Ammon's horn (tissue), 1 donor: ENCODE data around the gene ACSL3.

Experiments used
- DNase-seq: peaks from one replicate; pipeline ENCODE4 v3.0.0-alpha.2; 2016; ENCODE audit warnings: low spot score

ACSL3 gene

DNA sequence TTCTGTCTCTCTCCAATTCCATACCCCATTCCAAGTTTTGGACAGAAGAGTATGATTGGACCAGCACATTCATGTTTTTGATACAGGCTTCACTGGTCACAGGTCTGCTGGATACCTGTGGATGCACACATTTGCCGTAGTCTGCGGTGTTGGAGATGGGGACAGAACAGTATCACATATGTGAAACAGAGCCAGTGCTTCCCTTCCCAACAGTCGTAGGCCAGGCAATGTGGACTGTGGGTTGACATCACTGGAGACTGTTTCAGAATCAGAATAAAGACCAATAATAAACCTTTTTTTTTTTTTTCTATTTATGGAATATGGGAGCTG is 18.7 kb downstream of the ACSL3 start:
- no peak for DNase-seq

DNA sequence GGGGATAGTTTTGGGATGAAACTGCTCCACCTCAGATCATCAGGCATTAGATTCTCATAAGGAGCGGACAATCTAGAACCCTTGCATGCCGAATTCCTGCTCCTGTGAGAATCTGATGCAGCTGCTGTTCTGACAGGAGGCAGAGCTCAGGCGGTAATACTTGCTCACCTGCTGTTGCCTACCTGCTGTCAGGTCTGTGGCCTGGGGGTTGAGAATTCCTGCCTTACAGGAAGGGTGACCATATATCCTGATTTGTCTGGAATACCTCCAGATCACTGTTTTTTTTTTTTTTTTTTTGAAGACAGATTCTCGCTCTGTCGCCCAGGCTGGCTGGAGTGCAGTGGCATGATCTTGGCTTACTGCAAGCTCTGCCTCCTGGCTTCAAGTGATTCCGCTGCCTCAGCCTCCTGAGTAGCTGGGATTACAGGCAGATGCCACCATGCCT is 21.7 kb downstream of the ACSL3 start:
- DNase-seq: no peak

DNA sequence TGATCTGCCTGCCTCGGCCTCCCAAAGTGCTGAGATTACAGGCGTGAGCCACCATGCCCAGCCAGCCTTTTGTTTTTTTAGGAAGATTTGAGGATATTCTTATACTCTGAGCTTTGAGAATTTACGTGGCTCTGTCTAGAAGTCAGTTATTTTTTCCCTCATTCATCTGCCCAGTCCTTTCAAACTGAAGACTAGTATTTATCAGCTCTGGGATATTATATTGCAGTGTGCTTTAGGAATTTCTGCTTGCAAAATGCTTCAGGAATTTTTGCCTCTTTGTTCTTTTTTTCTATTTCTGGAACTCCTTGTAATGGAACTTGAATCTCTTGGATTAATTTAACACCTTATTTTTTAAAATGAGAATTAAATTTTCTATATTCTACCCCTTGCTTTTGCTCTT is 22.6 kb downstream of the ACSL3 start:
- no peak for DNase-seq

DNA sequence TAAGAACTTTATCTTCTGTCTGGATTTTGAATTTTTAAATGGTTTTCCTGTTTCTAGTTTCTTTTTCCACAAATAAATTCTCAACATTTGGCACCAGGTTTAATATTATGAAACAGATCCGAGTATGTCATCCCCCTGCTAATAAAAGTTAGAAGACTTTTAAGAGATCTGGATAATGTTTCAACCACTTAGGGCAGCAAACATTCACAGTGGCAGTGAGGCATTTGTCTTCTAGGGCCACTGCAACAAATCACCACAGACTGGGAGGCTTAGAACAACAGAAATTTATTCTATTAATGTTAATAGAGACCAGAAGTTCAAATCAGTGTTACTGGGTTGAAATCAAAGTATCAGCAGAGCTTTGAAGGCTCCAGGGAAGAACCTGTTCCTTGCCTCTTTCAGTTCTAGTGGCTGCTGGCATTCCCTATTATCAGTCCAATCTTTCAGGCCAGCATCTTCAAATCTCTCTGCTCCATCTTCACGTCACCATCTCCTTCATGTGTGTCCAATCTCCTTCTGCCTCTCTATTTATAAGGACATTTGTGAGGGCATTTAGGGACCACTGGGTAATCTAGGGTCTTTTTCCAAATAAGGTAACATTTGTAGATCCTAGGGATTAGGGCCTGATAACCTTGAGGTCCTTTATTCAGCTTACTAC is 23.4 kb downstream of the ACSL3 start:
- DNase-seq: no peak

DNA sequence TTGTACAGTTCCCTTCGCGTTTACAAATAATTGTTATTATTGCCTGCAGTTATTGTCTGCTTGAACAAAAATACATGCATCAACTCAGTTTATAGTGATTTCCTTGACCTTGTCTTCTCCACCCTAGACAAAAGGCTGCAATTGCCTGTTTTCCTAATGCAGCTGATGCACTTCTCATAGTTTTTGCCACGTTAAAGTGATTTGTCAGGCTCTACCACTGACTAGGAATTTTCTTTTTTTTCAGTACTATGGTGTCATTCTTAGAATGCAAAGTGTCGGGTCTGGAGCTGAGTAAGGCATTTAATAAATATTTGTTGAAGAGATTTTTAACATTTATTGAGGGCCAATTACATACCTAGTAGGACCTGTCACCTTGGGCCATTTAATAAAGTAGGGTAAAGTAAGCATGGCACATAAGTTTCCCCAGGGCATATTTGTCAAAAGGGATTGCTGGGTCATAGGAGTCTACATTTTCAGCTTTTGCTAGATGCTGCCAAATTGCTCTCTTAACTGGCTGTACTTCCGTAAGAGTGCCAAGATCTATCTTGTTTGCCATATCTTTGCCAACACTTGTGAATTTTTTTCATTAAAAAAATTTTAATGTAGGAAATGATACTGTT is 24.1 kb downstream of the ACSL3 start:
- no peak for DNase-seq

DNA sequence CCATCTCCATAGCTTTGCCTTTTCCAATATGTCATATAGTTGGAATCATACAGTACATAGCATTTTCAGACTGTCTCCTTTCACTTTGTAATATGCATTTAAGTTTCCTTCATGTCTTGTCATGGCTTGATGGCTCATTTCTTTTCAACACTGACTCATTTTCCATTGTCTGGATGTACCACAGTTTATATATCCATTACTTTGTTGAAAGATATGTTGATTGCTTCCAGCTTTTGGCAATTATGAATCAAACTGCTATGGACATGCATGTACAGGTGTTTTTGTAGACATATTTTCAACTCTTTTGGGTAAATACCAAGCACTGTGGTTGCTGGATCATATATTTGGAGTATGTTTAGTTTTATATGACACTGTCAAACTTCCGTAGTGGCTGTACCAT is 26.3 kb downstream of the ACSL3 start:
- DNase-seq: no peak

DNA sequence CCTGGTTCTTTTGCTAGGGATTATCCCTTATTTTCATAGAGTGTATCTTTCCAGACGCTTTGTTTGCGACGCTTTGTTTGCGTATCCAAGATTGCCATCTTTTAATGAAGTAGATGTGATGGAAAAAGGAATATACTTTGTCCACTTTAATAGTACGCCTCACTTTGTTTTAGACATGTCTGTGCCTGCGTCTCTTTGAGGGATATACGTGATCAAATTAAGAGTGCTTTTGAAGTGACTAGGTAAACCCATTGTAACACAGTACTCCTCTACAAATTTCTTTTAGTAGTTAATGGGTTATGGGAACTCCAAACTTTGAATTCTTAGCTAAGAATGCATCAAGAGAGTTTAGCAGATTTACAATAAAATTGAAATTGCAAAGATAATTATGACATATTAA is 27.9 kb downstream of the ACSL3 start:
- no peak for DNase-seq

DNA sequence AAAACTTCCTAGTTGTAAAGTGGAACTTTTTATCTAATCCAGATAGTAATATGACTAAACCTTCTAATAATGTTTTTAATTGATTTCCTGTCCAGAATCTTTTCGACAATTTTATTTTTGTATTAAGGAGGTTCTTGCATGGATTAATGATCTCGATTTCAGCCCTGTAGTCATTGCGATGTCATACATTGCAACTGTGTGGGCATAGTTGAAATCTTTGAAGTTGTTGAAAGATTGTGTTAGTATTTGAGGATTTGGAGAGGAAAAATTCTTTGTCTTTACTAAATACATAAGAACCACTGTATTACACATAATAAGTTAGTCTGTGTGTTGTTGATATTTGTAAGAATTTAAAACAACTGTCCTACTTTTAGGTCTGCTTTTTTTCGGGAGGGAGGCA is 31.1 kb downstream of the ACSL3 start:
- DNase-seq: no peak

DNA sequence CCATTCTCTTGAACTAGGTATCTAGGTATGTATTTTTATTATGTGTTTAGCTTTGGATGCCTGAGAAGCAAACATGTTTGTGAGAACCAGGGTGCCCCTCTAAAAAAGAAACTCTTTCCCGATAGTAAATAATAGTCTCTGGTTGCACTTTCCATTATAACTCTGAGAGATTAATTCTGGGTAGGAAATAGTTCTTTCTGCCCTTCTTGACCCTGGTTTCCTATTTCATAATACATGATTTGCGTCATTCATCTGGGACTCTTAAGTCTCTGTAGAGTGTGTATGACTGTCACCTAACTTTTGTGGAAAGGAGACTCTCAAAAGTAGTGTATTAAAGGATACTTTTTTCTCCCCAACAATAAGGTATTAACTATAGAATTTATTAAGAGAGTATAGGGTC is 31.5 kb downstream of the ACSL3 start:
- no peak for DNase-seq

DNA sequence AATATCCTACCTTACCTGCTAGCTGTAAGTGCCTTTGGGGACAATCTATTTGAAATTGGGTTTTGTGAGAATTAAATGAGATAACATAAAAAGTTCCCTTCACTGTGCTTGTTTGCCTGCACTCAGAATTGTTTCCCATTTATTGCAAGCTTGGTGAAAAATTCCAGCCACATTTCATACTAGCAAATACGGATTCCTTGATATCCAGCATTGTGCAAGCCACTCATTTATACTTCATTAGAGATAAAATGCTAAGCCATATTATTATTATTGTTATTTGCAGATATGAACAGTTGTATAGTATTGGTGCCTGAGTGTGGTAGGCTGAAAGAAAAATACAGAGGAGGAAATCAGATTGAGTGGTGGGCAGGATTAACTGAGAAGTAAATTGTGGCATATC is 31.9 kb downstream of the ACSL3 start:
- DNase-seq: no peak

DNA sequence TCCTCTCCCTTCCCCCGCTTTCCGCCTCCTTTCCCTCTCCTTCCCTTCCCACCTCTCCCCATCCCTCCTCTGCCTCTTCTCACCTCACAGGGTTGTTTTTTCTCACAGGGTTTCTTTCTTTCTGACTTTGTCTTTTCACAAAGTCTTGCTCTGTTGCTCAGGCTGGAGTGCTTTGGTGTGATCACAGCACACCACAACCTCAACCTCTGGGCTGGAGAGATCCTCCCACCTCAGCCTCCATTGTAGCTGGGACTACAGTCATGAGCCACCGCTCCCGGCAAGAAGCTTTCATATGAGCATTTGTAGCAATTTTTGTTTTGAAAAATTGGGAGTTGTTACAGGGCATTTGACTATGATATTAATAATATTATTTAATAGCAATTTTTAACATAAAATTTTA is 32.9 kb downstream of the ACSL3 start:
- no peak for DNase-seq

DNA sequence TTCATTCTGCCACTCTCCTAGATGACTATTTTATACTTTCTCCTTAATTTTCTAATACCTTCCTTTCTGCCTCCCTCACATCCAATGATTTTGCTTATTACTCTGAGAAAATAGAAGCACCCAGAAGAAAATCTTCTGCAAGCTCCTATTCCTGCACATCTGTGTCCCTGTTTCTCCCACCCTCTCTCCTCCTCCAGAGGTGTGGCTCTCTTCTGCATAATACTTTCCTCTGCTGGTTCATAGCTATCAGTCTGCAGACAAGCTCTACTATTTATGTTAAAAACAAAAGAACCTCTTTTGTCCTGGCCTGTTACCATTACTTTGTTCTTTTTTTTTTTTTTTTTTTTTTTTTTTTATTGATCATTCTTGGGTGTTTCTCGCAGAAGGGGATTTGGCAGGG is 34.3 kb downstream of the ACSL3 start:
- DNase-seq: no peak

DNA sequence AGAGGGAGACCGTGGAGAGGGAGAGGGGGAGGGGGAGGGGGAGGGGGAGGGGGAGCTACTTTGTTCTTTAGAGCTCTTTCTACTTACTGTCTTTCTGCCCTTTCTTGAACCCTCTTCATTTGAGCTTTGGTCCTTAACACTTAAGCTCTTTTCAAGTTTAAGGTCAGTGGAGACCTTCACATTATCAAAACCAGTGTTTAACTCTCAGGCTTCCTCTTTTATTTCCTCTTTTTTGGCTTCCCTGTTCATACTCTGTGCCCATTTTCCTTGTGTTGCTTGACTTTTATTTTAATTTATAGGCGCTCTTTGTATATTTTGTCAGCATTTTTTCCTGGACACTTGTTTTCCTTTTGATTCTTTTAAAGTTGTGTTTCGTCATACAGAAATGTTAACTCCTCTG is 37.1 kb downstream of the ACSL3 start:
- no peak for DNase-seq

DNA sequence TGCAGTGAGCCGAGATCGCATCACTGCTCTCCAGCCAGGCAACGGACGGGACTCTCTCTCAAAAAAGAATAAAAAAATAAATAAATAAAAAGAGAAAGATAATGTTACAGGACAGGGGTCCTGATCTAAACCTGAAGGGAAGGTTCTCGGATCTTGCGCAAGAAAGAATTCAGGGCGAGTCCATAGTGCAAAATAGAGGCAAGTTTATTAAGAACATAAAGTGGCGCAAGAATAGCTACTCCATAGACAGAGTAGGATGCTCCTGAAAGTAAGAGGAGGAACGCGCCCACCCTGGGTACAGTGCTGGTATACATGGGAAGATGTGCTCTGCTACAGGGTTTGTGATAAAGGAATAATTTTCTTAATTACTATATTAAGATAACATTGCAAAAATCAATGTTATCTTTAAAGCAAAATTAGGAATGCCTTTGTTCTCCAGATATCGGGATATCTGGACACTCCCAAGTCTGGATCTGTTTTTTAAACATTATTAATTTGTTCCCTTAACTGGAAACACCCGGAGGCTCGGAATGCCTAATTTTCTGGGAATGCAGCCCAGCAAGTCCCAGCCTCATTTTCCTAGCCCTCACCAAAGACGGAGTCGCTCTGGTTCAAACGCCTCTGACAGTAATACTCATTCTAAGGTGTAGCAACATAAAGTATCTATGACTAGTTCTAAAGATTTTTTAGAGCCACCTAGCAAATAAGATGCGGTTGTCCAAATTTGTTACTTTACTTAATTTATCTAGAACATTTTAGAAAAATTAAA is 38.8 kb downstream of the ACSL3 start:
- no peak for DNase-seq

DNA sequence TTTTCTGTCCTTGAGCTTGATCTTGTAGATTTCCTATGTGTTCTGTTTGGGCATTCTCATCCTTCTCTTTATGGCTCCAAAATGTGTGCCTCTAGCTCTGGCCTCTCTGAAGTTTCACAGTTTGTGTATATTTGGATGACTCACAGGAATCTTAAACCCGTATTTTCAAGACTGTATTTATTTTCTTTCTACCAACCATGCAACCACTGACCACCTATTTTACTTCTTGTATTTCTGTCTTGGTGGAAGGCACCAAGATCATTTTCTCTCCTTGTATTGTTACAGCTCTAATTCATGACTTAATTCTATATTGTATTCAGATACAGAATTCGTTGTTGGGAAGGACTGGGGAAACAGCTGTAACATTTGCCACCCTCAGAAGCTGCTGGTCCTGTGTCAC is 39.5 kb downstream of the ACSL3 start:
- DNase-seq: no peak

DNA sequence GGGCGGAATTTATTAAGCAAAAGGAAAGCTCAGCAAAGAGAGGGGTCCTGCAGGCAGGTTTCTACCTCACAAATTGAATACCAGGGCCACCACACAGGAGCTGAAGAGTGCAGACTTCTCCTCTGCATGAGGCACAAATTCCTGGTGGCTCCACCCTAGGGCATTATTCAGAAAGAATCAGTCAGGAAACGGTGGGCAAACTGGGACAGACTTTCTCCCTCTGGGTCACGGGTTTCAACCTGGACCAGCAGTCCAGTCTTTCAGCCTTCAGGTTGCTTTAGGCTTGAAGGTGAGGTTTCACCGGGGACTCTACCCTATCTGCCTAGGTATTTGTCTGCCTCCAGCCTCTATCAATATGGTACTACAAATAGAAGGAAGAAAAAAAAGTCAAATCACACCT is 41.8 kb downstream of the ACSL3 start:
- DNase-seq: no peak

DNA sequence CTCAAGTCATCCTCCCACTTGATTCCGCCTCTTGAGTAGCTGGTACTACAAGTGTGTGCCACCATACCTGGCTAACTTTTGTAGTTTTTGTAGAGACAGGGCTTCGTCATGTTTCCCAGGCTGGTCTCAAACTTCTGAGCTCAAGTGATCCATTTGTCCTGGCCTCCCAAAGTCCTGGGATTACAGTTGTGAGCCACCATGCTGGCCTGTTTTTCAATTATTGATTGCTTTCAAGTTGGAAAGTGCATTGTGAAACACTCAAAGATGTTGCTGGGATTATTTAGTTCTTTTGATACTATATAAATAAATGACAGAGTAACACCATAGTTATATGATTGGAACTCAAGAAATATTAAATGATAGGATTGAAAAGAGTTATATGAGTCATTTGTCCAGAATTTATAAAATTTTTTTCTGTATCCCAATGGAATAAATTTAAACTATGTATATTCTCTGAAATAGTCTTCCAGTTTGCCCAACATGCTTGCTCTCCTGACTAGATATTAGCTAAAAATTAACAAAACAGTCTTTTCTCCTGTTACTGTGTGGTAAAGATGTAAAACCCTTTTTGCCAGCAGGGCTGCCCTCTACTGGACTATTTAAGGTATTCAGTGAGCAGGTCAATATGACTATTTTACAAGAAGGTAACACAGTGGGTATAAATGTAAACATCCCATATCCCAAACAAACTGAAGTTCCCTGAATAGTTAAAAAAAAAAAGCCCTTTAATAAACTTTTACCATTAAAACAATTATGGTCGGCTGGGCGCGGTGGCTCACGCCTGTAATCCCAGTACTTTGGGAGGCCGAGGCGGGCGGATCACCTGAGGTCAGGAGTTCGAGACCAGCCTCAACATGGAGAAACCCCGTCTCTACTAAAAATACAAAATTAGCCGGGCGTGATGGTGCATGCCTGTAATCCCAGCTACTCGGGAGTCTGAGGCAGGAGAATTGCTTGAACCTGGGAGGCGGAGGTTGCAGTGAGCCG is 42.7 kb downstream of the ACSL3 start:
- peak; percentile 45 for DNase-seq

DNA sequence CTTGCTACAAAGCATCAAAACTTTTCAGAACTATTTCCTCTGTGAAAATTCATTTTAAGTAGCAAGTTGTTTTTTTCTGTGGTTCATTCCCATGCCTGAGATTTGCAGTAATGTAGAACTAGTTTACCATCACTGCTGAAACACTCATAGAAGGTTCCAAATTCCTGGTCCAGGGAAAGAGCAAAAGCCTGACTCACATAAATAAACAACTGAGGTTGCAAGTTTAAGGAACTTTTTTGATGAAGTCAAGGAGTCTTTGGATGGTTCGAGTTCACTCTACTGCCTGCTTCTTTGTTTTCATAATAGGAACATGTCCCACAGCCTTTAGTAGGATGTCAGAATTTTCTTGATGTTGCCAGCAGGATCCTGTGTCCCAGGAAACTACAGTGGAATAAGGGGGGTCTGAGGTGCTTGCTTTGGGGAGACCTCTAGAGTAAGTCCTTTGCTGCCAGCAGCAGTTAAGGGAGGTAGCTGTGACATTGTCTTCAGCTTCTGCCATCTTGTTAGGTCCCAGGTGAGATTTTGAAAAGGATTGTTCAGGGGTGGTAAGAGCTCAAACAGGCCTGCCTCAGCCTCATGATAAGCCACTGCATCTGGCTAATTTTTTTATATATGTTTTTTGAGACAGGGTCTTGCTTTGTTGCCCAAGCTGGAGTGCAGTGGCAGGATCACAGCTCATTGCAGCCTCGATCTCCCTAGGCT is 43.9 kb downstream of the ACSL3 start:
- no peak for DNase-seq

DNA sequence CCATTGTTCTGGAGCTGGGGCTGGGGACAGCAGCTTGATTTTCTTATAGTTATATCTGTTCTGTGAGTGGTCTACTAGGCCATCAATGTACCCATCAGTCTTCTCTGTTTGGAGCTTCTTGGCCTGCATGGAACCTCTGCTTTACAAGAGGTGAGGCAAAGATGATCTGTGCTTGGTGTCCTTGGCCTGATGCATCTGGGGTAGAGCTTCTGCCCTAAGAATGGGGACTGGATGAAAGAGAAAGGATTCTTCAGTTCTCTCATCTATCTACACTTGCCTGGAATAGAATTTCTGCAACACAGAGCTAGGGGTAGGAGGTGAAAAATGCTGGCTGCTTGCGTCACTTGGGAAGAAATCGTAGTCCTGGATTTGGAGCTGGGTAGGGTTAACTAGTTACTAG is 46.2 kb downstream of the ACSL3 start:
- DNase-seq: no peak

DNA sequence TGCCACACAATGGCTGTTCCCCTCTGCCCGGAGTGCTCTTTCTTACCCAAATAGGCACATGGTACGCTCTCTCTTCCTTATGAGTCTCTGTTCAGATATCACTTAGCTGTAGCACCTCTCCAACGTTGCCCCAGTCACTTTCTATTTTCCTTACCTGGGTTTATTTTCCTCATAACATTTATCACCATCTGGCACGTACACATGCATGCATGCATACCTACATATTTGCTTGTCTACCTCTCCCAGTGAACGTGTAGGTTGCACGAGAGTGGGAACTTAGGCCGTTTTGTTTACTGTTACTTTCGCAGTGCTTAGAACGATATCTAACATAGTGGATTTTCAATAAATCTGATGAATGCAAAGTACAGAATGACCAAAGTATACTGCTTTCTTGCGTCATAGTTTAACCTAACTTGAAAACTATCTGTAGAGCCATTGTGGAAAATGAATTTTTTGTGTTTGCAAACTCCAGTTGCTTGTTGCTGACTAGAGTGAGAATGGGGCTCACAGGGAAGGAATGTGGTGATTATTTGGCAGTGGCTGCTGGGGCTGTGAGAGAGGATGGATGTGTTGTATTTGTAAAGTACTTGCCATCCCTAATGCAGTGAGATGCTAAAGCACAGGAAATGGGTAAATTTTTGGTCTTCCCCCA is 47.1 kb downstream of the ACSL3 start:
- DNase-seq: no peak

DNA sequence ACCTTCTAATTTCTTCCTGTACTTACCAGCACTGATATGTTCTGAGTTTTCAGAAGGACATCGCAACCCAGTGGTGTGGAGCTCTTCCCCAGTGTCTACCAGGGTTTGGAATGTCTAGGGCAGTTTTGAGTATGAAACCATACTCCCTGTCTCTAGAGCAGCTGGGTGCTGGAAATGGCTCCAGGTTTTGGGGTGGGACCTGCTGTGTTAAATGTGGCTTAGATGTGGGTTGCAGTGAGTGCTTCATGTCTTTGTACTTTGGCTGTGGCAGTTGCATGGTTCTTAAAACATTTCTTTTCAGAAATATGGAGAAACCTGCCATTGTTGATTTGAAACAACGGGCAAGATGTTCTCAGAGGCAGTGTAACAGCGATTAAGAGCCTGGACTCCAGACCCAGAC is 48.5 kb downstream of the ACSL3 start:
- no peak for DNase-seq
